ENCODE data around the gene CELF5.
"Not testable (repeated sequence)": the region's sequence is repeated elsewhere in the genome, so short reads cannot be mapped to it uniquely, and the experiment has no call there.

CELF5 gene

DNA sequence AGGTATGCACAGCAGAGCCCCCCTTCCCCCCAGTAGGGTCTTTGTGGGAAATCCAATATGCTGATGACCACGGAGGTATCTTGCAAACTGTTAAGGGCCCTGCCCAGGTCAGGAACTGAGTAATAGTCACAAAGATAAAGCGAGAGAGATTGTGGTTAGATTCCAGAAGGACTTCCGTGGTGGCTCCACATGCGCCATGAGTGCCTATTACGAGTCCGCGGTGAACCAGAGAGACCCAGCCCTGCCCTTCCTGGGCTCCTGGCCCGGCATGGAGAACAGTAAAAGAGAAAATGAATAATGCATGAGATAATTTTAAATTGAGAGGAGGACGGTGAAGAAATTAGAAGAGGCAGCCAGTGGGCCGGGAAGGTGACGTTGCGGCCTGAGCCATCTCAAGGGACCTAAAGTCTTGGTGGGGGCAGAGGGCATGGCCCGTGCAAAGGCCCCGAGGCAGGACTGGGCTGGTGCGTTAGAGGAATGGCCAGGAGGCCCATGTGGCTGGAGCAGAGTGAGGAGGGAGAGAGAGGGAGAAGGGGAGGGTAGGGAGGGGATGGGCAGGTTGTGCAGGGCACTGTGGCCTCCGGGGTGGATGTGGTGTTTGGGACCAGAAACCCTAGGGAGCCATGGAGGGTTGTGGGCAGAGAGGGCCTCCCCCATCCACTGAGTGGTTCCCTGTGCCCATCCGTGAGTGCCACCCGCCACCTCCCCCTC lies 95.3 kb downstream of the CELF5 start:
- DNase-seq (ENCODE audit: low read depth in 2 of 2, low spot score in 1 of 2) = no peak

DNA sequence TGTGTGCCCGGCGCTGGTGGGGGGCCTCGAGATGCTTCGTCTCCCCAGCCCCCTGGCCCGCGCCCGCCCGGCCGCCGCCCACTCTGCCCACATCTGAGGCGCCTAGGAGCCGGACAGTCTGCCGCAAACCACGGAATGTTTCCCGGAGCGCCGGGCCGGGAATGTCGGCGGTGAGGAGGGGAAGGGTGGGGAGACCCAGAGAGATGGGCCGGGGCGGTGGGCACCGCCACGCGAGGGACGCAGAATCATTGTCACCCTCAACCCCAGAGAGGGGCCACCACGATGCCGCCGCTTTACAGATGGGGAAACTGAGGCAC lies 95.9 kb downstream of the CELF5 start:
- DNase-seq (ENCODE audit: low read depth in 2 of 2, low spot score in 1 of 2) = no peak

DNA sequence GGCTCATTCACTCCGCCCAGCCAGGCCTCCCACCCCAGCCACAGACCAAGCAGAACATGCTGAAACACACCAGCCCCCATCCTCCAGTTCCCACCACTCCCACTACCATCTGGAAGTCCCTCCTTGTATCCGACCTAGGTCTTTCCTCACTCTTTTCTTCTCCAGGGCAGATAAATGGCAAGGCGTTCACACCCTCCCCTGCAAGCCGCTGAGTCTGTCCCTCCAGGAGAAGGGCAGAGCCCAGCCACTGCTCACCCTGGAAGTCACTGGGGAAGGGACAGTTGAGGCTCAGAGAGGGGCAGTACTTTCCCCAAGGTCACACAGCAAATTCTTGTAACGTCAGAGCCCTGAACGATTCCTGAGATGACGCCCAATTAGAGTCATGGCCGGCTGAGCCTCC lies 96.4 kb downstream of the CELF5 start:
- no peak for DNase-seq (ENCODE audit: low read depth in 2 of 2, low spot score in 1 of 2)

DNA sequence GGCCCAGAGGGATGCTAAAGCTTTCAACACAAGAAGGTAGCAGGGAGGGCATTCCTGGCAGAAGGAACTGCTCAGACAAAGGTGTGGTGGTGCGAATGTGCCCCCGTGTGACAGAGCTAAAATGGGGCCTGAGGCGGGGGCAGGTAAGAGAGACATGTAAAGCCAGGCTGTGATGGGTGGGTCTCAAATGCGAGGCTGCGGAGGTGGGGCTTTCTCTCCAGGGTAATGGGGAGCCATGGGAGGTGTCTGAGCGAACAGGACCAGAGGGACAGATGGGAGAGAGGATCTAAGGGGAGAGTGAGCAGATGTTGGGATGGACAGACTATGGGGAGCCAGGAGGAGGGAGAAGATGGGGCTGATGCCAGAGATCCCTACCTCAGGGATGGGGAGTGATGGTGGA lies 97.2 kb downstream of the CELF5 start:
- DNase-seq (ENCODE audit: low read depth in 2 of 2, low spot score in 1 of 2) = no peak

DNA sequence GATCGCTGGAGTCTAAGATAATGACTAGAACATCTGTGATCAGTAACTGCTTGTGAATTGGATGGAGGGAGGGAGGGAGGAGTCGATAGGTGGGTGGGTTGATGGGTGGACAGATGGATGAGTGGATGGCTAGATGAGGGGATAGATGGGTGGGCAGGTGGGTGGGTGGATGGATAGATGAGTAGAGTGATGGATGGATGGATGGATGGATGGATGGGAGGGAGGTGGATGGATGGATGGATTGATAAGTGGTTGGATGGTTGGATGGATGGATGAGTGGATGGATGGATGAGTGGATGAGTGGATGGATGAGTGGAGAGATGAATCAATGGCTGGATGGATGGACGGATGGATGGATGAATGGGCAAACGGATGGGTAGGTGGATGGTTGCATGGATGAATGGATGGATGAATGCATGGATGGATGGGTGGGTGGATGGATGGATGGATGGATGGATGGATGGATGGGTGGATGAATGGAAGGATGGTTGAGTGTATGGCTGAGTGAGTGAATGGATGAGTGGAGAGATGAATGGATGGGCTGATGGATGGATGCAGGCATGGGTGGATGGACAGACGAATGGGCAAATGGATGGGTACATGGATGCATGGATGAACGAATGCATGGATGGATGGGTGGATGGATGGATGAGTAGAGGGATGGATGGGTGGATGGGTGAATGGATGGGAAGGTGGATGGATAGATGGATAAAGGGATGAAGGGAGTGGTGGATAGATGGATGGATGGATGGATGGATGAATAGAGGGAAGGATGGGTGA lies 97.9 kb downstream of the CELF5 start:
- DNase-seq (ENCODE audit: low read depth in 2 of 2, low spot score in 1 of 2) = no peak

DNA sequence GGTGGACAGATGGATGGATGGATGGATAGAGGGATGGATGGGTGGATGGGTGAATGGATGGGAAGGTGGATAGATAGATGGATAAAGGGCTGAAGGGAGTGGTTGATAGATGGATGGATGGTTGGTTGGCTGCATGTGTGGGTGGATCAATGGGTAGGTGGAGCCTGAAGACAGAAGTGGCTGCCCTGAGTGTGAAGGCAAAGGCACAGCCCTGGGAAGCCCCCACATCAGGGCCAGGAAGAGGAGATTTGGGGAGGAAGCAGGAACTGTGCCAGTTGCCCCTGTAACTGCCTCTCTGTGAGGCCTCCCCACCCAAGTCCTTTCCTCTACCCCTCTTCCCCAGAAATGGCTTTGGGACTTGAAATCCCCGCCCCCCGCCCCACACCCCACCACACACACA lies 98.6 kb downstream of the CELF5 start:
- no peak for DNase-seq (ENCODE audit: low read depth in 2 of 2, low spot score in 1 of 2)

DNA sequence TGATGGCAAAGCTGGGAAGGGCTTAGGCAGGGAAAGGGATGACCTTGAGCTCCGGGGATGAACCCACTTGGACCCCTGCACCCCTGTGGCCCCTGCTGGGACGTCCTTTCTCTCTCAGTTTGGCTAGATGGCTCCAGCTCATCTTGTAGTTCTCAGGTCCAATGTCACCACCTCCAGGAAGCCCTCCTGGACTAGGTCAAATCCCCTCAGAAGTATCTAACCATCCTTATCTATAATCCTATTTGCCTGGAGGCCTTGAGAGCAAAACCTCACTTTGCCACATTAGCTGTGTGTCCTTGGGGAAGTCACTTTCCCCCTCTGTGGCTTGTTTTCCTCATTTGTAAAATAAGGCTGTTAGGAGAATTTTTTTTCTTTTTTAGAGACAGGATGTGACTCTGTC lies 99.2 kb downstream of the CELF5 start:
- DNase-seq (ENCODE audit: low read depth in 2 of 2, low spot score in 1 of 2) = no peak

DNA sequence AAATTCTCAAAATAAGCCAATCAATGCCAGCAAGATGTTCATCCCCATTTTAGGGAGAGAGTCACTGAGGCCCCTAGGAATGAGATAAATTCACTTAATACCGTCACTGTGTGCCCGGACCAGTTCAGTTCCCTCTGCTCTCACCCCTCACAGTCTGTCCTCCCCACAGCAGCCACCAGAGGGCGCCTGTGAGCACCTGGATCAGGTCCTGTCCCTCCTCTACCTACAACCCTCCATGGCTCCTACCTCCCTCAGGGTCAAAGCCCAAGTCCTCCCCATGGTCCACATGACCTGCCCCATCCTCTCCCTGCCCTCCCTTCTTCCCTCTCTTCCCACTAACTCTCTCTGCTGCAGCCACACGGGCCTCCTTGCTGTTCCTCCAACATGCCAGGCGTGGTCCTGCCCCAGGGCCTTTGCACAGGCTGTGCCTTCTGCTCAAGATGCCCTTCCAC lies 100.0 kb downstream of the CELF5 start:
- DNase-seq (ENCODE audit: low read depth in 2 of 2, low spot score in 1 of 2) = peak; percentile 48 to 60

DNA sequence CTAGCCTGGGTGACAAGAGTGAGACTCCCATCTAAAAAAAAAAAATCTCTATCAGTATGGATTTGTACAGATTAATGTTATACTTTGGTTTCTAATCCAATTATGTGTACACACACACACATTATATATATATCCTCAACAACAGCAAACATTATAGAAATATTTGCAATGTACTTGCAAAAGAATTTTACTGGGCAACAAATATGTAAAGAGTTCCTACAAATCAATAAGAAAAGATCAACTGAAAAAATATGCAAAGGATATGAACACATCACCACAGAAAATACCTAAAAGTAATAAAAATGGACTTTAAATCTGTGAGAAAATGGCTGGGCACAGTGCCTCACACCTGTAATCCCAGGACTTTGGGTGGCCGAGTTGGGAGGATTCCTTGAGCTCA lies 101.0 kb downstream of the CELF5 start:
- no peak for DNase-seq (ENCODE audit: low read depth in 2 of 2, low spot score in 1 of 2)

DNA sequence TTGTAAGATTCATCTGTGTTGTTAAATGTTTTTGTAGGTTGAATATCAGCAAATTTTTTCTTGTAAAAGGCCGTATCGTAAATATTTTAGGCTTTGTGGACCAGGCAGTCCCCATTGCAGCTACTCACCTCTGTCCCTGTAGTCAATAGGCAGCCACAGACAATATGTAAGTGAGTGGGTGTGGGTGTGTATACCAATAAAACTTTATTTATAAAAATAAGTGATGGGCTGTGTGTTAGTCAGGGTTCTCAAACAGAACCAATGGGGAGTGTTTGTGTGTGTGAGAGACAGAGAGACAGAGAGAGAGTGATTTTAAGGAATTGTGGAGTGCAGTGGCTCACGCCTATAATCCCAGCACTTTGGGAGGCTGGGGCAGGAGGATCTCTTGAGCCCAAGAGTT lies 104.3 kb downstream of the CELF5 start:
- DNase-seq (ENCODE audit: low read depth in 2 of 2, low spot score in 1 of 2) = no peak

DNA sequence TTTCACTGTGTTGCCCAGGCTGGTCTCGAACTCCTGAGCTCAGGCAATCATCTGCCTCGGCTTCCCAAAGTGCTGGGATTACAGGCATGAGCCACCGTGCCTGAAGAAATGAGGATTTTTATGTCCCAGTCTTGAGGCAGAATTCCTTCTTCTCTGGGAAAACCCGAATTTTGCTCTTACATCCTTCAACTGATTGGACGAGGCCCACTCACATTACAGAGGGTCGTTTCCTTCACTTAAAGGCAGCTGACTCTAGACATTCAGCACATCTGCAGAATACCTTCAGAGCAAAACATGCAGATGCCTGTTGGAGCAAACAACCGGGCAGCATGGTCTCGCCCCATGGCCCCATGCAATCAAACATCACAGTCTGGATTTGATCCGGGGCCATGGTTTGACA lies 105.6 kb downstream of the CELF5 start:
- no peak for DNase-seq (ENCODE audit: low read depth in 2 of 2, low spot score in 1 of 2)

DNA sequence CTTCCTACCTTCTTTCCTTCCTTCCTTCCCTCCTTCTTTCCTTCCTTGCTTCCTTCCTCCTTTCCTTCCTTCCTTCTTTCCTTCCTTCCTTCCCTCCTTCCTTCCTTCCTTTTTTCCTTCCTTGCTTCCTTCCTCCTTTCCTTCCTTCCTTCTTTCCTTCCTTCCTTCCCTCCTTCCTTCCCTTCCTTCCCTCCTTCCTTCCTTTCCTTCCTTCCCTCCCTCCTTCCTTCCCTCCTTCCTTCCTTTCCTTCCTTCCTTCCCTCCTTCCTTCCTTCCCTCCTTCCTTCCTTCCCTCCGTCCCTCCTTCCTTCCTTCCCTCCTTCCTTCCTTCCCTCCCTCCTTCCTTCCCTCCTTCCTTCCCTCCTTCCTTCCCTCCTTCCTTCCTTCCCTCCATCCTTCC lies 107.8 kb downstream of the CELF5 start:
- DNase-seq (ENCODE audit: low read depth in 2 of 2, low spot score in 1 of 2) = not testable (repeated sequence)

DNA sequence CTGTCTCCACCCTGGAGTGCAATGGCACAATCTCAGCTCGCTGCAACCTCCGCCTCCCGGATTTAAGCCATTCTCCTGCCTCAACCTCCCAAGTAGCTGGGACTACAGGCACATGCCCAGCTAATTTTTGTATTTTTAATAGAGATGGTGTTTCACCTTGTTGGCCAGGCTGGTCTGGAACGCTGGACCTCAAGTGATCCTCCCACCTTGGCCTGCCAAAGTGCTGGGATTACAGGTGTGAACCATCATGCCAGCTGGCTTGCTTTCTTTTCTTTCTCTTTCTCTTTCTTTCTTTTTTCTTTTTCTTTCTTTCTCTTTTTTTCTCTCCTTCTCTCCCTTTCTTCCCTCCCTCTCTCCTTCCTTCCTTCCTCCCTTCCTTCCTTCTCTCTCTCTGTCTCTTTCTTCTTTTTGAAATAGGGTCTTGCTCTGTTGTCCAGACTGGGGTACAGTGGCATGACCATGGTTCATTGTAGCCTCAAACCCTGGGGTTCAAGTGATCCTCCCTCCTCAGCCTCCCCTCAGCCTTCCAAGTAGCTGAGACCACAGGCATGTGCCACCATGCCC lies 108.6 kb downstream of the CELF5 start:
- no peak for DNase-seq (ENCODE audit: low read depth in 2 of 2, low spot score in 1 of 2)

DNA sequence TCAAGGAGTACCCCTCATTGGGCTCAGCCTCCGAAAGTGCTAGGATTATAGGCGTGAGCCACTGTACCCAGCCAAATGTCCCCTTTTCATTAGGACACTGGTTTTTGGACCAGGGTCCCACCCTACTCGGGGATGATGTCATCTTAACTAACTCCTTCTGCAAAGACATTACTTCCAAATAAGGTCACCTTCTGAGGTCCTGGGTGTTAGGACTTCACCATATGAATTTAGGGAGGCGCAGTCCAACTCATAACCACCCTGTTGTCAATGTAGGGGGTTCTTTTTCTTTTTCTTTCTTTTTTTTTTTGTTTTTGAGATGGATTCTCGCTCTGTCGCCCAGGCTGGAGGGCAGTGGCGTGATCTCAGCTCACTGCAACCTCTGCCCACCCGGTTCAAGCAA lies 109.2 kb downstream of the CELF5 start:
- DNase-seq (ENCODE audit: low read depth in 2 of 2, low spot score in 1 of 2) = no peak

DNA sequence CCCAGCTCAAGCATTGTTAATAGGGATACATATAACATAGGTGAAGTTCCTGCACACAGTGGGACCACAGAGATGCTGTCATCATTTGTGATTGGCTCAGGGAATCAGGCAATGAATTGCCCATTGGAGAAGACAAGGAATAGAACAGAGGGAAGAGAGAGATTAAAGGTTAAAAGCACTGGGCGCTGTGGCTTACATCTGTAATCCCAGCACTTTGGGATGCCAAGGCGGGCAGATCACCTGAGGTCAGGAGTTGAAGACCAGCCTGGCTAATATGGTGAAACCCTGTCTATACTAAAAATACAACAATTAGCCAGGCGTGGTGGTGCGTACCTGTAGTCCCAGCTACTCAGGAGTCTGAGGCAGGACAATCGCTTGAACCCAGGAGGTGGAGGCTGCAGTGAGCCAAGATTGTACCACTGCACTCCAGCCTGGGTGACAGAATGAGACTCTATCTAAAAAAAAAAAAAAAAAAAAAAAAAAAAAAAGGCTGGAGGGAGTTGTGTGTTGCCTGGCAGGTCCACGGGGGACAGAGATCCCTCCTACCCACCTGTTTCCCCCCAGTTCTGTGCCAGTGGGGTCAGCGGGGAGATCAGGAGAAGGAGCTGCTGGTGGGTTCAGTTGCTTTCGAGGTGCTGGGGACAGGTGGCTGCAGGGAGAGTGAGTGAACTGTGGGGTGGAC lies 110.4 kb downstream of the CELF5 start:
- DNase-seq (ENCODE audit: low read depth in 2 of 2, low spot score in 1 of 2) = not testable (repeated sequence)

DNA sequence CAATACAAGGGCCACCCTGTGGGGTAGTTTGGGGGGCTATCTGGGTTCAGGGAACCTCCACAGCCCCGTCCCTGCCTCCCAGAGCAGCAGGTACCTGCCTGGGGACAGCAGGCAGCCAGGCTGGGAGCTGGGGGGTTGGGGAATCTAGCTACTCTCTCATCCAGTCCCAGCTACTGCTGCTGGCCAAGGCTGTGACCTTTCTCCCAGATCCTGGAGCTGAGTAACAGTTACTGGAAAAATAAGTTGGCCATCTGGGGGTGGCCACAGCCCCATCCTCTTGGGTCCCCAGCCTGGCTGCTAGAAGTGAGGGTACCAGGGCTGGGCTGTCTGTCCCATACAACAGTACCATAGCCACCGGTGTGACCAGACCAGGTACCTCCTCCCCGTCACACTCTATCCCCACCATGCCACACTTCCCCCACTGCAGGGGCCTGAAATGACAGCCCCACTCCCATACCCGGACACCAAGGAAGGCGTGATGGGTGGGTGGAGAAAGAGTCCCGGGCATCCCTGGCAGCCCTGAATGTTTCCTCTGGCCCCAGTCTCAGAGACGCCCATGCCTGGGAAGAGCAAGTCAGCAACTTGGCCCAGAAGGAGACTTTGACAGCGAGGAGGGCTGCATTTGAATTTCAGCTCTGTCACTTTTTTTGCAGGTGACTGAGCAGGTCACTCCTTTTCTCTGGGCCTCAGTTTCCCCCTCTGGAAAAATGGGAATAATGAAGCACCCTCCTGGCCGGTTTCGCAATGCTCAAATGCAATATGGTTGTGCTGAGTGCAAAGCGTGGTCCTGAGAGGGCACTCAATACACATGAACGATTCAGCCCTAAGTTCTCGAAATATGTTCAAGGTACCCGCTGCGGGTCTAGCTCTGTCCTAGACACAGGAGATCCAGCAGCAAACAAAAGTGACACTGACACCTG lies 111.2 kb downstream of the CELF5 start:
- no peak for DNase-seq (ENCODE audit: low read depth in 2 of 2, low spot score in 1 of 2)

DNA sequence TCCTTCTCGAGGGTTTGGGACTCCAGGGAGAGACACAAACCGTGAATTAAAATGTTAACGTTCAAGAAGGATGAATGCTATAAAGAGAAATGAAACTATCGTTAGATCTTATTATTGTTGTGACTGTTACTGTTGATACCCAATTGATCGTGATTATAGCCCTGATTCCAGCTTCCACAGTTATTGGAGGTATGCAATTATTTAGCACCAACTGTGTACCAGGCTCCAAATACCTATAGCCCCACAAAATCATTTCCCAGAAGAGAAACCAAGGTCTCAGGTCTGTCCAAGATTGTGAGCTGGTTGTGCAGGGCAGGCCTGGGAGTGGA lies 111.9 kb downstream of the CELF5 start:
- no peak for DNase-seq (ENCODE audit: low read depth in 2 of 2, low spot score in 1 of 2)

DNA sequence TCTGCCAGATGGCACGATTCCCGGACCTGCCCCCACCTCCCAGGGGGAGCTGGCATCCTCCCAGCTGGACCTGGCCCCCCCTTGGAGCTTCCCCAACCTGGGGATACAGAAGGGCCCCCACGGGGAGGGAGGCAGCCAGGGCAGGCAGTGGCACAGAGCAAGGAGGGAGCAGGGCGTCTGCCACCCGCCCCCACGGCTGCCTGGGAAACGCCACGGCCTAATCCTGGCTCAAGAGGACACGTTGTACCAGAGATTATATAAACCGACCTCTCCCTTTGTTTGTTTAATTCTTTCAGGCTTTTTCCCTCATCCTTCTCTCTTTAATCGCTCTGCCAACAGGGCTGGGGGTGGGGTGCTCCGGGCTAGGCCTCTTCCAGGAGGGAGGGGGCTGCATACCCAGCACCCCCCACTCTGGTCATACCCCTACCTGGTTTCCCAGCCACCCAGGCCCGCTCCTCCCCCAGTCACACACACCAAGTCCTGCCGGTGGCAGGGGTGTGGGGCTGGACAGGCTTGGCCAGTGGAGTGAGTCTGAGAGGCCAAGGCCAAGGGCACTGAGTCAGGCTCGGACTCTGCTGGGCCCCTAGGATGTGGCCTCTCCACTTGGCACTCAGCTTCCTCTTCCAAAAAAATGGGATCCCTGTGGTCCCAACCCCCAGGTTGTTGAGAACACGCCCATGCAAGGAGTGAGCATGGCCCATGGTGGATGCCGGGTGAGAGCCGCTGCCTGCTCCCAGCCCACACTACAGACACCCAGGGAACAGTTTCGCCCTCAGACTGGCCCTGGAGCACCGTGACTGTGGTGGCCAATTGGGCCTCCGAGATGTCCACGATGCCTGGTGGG lies 112.4 kb downstream of the CELF5 start:
- no peak for DNase-seq (ENCODE audit: low read depth in 2 of 2, low spot score in 1 of 2)

DNA sequence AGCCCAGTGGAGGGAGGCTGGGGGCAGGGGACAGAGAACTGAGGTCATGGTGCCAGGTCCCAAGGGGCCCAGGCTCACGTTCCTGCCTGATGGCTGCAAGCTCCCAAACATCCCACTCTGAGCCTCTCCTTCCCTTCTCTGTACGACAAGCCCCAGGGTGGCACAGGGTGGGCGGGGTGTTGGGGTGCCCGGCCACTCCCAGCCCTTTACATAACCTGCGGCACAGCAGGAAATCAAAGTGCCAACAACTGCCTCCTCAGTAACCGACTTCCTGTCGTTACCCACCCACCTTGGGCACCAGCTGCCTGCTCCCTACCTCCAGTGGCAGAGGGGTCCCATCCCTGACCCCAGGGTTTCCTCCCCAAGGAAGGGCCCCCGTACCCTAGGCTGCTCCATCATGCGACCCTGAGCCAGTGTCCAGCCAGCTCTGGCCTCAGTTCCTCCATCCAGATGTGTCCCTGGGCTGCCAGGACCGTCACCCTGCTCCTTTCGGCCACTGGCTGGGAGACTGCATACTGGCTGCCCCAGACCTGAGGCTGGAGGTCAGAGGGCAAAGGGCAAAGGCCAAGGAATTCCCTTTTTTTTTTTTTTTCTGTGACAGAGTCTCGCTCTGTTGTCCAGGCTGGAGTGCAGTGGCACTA lies 114.2 kb downstream of the CELF5 start:
- no peak for DNase-seq (ENCODE audit: low read depth in 2 of 2, low spot score in 1 of 2)

DNA sequence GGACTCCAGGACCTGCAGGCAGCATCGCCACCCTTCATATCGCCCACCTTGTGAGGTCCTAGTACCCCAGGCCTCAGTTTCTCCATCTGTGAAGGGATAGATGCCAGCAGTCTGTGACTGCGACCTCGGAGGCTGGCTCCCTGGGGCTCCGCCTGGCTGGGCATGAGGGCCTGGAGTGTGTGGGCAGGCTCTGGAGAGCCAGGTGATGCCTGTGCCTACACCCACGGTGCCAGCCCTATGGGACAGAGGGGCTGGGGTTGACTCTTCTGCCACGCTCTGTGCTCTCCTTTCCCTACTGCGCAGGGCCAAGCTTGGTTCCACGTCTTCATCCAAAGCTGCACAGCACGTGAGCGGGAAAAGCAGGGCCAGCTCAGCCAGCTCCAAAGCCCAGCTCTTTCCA lies 115.9 kb downstream of the CELF5 start:
- no peak for DNase-seq (ENCODE audit: low read depth in 2 of 2, low spot score in 1 of 2)
